Right atrium auricular region (tissue), 2 donors: ENCODE measurements around the gene ITPR3. TPM values are rescaled to one million over a fixed set of nuclear protein-coding genes. Genes with fewer than 3 reads are reported as not detected.

Source experiments
- DNase-seq: peaks from one replicate; pipeline ENCODE4 v3.0.0-alpha.2; 2019; ENCODE audit warnings: low spot score
- H3K27ac ChIP-seq, 2 donors: fragments of 200-600 bp; sonication (generic); 1 replicate in 1 of 2; 2 replicates in 1 of 2; pipeline ENCODE4 v1.5.1; 2016 to 2019
- H3K27me3 ChIP-seq, 2 donors: fragments of 200-600 bp; sonication (generic); one replicate each; pipeline versions ENCODE4 v1.5.1 to v1.6.0; 2017 to 2019
- H3K36me3 ChIP-seq: fragments of 200-600 bp; sonication (generic); one replicate; pipeline ENCODE4 v1.5.1; 2016
- H3K4me1 ChIP-seq, 2 donors: fragments of 200-600 bp; sonication (generic); one replicate each; pipeline versions ENCODE4 v1.5.1 to v1.6.0; 2017 to 2019
- H3K4me3 ChIP-seq, 2 donors: fragments of 200-600 bp; sonication (generic); 1 replicate in 1 of 2; 2 replicates in 1 of 2; pipeline ENCODE4 v1.5.1; 2017 to 2019; ENCODE audit warnings: mild to moderate bottlenecking in 1 of 2, moderate library complexity in 1 of 2
- H3K9me3 ChIP-seq, 2 donors: fragments of 200-600 bp; sonication (generic); one replicate each; pipeline ENCODE4 v1.5.1; 2019
- total RNA-seq, 2 donors: library from RNA; depleted of rRNA; stranded (reverse); fragments of >200 nt; gene quantifications; one replicate each; pipeline ENCODE4 v1.1.0, GENCODE V29; 2016
- TF ChIP-seq, protein P1 (sequence below), 2 donors: fragments of 200-600 bp; sonication (generic); IDR thresholded peaks; one replicate each; pipeline ENCODE4 v1.5.1; 2019; ENCODE audit warnings: antibody characterized with exemption in 2 of 2

Gene ITPR3
- total RNA-seq, 2 donors from 2014 or later = 6.2 to 17.7 TPM

DNA sequence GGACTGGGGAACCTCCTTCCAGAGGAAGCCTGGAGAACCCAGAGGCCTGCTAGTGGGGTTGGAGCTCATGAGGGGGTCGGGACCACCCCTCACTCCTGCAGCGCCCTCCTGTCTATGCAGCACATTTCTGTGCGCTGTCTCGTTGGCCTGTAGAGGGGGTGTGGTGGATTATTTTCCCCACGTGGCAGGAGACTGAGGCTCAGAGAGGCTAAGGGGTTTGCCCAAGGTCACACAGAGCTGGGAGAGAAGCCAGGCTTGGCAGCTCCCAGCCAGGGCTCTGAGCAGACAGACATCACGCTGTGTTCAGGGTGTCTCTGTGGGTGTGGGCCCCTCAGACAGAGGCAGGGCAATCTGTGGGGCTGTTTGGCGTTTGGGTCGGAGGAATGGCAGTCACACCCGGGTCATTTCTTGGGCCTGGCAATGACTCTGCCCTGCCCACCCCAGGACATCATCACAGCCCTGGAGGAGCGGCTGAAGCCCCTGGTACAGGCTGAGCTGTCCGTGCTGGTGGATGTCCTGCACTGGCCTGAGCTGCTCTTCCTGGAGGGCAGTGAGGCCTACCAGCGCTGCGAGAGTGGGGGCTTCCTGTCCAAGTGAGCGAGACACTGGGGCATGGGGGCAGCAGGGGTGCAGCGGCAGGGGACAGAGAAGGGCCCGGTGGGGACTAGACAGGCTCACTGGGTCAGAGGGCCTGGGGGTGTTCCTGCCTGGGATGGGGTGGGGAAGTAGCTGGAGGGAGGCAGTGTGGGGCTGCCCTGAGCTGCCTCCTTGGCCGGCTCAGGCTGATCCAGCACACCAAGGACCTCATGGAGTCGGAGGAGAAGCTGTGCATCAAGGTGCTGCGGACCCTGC lies 62.7 kb downstream of the ITPR3 start:
- DNase-seq = no peak
- Histone ChIP-seq H3K27ac (no peak overlapping the region), H3K27me3 (no peaks in the 10 kb centered on the region), H3K9me3 (no peaks in the 10 kb centered on the region), H3K36me3 (peaks cover 42% of the 10 kb centered on the region), H3K4me1 (no peaks in the 10 kb centered on the region), H3K4me3 (no peak overlapping the region)
- TF ChIP-seq, protein P1, sequence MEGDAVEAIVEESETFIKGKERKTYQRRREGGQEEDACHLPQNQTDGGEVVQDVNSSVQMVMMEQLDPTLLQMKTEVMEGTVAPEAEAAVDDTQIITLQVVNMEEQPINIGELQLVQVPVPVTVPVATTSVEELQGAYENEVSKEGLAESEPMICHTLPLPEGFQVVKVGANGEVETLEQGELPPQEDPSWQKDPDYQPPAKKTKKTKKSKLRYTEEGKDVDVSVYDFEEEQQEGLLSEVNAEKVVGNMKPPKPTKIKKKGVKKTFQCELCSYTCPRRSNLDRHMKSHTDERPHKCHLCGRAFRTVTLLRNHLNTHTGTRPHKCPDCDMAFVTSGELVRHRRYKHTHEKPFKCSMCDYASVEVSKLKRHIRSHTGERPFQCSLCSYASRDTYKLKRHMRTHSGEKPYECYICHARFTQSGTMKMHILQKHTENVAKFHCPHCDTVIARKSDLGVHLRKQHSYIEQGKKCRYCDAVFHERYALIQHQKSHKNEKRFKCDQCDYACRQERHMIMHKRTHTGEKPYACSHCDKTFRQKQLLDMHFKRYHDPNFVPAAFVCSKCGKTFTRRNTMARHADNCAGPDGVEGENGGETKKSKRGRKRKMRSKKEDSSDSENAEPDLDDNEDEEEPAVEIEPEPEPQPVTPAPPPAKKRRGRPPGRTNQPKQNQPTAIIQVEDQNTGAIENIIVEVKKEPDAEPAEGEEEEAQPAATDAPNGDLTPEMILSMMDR (IDR thresholded peaks at IDR 0.05) = no peak

DNA sequence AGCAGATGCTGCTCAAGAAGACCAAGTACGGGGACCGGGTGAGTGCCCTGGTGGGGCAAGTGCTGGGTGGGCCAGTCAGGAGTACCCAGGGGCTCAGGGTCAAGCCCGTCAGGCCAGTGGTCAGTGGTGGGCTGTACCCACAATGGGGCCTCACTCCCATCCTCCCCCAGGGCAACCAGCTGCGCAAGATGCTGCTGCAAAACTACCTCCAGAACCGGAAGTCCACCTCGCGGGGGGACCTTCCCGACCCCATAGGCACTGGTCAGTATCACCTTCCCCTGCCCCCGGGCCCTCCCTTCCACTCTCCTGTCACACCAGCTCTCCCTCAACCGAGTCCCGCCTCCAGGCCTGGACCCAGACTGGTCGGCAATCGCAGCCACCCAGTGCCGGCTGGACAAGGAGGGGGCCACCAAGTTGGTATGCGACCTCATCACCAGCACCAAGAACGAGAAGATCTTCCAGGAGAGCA lies 63.3 kb downstream of the ITPR3 start:
- peaks cover 45% of the 10 kb centered on the region for H3K36me3 ChIP-seq
- no peak overlapping the region for H3K4me3 ChIP-seq
- TF ChIP-seq, protein P1 (IDR thresholded peaks at IDR 0.05) = no peak
- H3K9me3 ChIP-seq = no peaks in the 10 kb centered on the region
- no peak for DNase-seq
- no peaks in the 10 kb centered on the region for H3K27me3 ChIP-seq
- no peaks in the 10 kb centered on the region for H3K4me1 ChIP-seq
- no peak overlapping the region for H3K27ac ChIP-seq

DNA sequence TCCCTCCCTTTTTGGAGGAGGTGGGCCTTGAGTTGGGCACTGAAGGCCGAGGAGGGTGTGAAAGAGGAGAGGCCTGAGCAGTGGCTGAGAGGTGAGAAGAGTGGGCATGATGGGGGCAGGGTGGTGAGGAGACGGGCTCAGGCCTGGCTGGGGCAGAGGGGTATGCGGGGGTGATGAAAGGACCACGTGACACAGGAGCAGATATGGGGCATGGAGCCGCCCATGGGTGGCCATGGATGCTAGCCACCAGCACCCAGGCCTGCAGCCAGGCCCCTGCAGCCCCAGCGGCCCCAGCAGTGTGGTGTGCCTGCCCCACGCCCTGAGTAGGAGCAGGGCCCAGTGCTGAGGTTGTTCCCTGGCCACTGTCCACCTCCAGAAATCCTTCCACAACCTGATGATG lies 63.9 kb downstream of the ITPR3 start:
- TF ChIP-seq, protein P1 (IDR thresholded peaks at IDR 0.05) = no peak

DNA sequence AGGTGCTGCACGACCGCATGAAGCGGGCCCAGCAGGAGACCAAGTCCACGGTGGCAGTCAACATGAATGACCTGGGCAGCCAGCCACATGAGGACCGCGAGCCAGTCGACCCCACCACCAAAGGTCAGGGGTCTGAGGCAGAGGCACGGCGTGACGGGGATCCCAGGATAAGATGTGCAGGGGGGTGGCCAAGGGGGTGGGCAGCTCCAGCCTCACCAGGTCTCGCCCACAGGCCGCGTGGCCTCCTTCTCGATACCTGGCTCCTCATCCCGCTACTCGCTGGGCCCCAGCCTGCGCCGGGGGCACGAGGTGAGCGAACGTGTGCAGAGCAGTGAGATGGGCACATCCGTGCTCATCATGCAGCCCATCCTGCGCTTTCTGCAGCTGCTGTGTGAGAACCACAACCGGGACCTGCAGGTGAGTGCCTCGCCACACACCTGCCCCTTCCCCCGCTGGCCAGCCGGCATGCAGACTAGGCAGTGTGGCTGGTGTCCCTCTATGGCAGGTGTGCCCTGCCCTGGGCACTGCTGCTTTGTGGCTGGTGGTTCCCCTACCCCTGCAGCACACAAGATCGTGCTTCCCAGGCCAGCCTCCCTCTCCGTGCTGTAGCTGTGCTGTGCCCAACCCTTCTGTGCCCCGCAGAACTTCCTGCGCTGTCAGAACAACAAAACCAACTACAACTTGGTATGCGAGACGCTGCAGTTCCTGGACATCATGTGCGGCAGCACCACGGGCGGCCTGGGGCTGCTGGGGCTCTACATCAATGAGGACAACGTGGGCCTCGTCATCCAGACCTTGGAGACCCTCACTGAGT lies 64.5 kb downstream of the ITPR3 start:
- peaks cover 45% of the 10 kb centered on the region for H3K36me3 ChIP-seq
- no peaks in the 10 kb centered on the region for H3K27me3 ChIP-seq
- H3K27ac ChIP-seq = no peak overlapping the region
- no peak overlapping the region for H3K4me3 ChIP-seq
- peaks cover 0 to 8% of the 10 kb centered on the region in 2 donors for H3K4me1 ChIP-seq
- TF ChIP-seq, protein P1 (IDR thresholded peaks at IDR 0.05) = no peak
- no peaks in the 10 kb centered on the region for H3K9me3 ChIP-seq
- DNase-seq = no peak

More for the DNA sequence above, 63.9 kb downstream of the ITPR3 start:
- Histone ChIP-seq H3K4me3 (no peak overlapping the region), H3K9me3 (no peaks in the 10 kb centered on the region), H3K4me1 (peaks cover 0 to 1% of the 10 kb centered on the region in 2 donors), H3K36me3 (peaks cover 45% of the 10 kb centered on the region), H3K27ac (no peak overlapping the region), H3K27me3 (no peaks in the 10 kb centered on the region)
- no peak for DNase-seq

DNA sequence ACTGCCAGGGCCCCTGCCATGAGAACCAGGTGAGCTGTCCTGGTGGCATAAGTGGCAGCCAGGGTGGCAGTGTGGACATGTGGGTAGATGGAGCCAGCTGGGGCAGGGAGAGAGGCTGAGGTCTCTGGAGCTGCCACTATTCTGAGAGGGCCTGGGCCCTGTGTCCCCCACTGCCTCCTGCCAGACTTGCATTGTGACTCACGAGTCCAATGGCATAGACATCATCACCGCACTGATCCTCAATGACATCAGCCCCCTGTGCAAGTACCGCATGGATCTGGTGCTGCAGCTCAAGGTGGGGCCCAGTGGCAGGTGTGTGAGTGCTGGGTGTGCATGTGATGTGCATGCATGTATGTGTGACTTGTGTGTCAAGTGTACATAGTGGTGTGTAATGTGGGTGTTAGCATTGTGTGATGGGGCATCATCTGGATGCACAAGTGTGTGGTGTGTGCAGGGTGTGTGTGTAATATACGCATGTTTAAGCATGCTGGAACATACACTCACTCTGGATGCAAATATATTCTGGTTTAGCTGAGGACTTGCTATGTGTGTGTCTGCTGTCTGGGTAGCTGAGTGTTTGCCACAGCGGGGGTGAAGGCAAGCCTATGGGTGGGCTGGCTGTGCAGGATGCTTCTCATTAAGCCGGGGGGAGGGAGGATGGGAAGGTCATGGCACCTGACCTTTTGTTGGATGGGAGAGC lies 65.3 kb downstream of the ITPR3 start:
- TF ChIP-seq, protein P1 (IDR thresholded peaks at IDR 0.05) = no peak
- peaks cover 53% of the 10 kb centered on the region for H3K36me3 ChIP-seq
- no peaks in the 10 kb centered on the region for H3K27me3 ChIP-seq
- no peak overlapping the region for H3K27ac ChIP-seq
- no peak overlapping the region for H3K4me3 ChIP-seq
- peaks cover 0 to 12% of the 10 kb centered on the region in 2 donors for H3K4me1 ChIP-seq
- no peaks in the 10 kb centered on the region for H3K9me3 ChIP-seq
- no peak for DNase-seq
